Hematopoietic multipotent progenitor cell treated with erythropoietin and hydrocortisone succinate and interleukin-3 and kit ligand, for 8 days (in vitro differentiated cells): Measurements from ENCODE around the gene IL22RA1.
A peak's percentile ranks its signal among the peaks of the same experiment; 100 is the strongest.

Experiments used
- DNase-seq: peaks from one replicate; pipeline ENCODE4 v3.0.0-alpha.2; 2015

IL22RA1 gene

DNA sequence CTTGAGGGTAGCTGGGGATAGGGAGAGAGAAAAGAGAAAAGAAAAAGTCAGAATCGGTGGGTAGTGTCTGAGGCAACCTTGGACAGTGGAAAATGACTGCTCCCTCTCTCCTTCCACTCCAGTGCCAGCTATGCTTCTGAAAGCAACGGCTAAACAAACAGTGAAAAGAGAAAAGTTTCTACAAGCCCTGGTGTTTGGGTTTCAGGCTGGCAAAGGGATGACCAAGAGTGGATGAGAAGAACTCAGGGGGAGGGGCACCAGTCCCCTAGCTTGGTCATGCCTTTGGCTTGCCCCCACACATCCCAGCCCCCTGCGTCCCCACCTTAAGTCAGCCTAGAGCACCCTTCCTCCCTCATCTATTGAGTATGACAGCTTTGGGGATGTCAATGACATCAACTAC lies 8.6 kb downstream of the IL22RA1 start:
- no peak for DNase-seq

DNA sequence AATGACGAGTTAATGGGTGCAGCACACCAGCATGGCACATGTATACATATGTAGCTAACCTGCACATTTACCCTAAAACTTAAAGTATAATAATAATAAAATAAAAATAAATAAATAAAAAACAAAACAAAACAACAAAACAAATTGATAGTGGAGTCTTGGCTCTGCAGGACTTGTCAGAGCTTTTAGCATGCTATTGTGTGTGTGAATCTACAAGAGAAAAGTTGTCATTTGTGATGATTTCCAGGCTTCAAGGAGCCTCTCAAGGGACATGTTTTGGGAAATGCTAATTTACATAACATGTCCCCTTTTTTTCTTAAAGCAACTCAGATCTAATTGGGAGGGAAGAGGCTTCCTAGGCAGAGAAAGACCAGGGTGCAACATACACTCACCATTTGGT lies 9.1 kb downstream of the IL22RA1 start:
- DNase-seq = no peak

DNA sequence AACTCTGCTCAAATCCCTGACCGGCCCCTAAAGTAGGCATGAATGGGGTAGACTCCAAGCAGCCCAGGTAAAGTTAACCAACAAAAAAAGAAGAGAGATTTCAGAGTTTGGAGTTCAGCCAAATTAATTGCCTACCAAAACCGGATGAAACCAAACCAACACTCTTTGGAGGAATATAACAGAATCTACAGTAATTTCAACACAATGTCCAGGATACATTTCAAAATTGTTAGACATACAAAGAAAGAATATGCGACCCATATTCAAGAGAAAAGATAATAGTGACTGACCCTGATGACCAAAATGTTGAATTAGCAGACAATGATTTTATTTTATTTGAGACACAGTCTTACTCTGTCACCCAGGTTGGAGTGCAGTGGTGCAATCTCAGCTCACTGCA lies 12.6 kb downstream of the IL22RA1 start:
- DNase-seq = no peak

DNA sequence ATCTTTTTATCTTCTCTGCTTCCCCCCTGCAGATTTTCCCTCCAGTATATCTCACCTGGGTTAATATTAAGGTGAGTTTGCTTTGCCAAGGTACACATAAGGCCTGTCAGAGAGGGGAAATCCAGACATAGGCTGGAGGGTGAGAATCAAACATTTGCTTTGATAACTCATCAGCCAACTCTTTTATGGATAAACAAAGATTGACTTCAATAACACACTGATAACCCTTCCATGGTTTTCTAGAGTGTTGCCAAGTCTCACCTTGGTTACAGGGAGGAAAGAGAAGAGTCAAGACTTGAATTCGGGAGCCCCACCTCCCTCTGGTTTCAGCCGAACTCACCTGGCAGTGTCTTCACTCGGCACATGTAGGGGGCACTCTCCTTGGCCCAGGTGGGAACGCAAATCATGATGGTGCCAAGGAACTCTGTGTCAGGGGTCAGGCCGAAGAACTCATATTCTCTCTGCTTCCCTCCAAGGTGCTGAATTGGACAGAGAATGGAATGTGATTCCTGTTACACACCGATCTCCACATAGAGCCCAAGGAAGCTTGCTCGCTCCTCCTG lies 15.1 kb downstream of the IL22RA1 start:
- no peak for DNase-seq

DNA sequence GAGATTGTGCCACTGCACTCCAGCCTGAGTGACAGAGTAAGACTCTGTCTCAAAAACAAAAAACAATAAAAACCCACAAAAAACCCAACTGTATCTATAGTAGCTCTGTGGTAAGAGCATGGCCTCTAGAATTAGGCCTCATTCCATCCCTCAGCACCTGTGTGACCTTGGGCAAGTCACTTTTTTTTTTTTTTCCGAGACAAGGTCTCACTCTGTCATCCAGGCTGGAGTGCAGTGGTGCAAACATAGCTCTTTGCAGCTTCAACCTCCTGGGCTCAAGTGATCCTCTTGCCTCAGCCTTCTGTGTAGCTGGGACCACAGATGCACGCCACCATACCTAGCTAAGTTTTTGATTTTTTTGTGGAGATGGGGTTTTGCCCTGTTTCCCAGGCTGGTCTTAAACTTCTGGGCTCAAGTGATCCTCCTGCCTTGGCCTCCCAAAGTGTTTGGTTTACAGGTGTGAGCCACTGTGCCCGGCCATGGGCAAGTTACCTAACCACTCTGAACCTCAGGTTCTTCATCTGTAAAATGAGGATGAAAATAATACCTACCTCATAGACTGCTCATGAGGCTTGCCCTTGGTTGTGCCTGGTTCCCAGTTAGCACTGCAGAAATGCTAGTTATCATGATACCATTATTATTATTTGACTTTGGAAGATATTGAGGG lies 15.7 kb downstream of the IL22RA1 start:
- DNase-seq = no peak

DNA sequence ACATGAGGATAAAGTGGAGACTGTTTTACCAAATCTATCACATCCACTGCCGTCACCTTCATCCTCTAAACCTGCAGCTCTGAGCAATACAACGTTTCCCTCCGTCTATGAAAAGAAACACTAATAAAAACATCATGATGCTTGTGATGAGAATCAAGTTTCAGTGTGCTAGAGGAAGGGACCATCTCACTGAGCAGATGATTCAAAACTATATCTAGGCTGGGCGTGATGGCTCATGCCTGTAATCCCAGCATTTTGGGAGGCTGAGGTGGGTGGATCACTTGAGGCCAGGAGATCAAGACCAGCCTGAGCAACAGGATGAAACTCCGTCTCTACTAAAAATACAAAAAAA lies 16.3 kb downstream of the IL22RA1 start:
- DNase-seq = no peak

DNA sequence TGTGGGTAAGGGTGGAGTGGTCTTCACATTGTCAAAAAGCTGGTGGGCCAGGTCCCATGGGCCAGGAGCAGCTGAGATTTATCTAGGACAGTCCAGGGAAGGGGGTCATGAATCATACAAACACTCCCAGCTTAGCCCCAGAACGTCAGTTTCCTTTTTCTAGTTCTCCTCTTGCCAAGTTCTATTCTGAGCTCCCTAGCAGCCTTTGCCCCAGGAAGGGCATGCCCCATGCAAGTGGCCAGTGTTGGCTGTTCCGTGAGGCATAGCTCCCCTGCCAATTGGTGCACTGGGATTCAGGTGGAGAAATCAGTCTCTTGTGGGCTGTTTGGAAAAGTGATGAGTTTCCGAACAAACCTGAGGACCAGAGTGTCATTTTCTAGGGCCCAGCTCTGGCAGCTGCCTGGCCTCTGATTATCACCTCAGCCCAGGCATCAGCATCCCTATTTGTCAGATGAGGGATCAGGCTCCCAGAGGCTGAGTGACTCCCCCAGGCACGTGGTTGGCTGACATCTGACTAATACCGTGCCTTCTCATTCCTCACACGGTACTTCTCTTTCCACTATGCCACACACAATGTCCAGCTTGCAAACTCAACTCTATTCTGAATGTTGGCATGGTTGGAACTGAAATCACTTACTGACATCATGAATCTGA lies 16.8 kb downstream of the IL22RA1 start:
- DNase-seq = no peak

DNA sequence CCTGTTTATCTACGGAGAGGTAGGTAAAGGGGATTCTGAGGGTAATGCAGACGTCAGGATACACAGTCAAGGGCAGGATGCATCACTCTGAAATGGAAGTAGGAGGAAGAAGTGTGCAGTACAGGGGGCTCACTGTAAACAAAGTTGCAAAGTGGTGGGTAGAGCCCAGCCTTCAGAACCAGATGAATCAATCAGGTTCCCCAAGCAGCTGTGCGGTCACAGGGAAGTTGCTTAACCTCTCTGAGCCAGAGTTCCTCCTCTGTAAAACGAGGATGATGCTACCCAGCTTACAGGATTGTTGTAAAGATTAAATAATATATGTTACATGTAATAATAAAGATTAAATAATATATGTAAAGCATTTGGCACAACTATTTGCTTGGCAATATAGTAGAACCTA lies 17.5 kb downstream of the IL22RA1 start:
- no peak for DNase-seq

DNA sequence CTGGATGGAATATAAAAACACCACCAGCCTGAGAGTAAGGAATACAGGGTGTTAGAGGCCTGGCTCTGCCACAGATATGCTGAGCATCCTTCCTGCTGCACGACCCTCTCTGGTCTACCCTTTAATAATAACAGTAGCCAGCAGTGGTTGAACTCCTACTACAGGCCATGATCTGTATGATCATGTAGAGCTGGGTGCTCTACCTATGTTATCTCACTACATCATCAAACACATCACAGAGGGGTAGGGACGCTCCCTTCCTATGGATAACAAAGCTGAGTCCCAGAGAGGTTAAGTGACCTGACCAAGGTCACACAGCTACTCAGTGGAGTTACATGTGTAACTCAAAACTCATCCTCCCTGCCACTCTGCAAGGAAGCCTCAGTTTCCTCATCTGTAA lies 18.0 kb downstream of the IL22RA1 start:
- no peak for DNase-seq

DNA sequence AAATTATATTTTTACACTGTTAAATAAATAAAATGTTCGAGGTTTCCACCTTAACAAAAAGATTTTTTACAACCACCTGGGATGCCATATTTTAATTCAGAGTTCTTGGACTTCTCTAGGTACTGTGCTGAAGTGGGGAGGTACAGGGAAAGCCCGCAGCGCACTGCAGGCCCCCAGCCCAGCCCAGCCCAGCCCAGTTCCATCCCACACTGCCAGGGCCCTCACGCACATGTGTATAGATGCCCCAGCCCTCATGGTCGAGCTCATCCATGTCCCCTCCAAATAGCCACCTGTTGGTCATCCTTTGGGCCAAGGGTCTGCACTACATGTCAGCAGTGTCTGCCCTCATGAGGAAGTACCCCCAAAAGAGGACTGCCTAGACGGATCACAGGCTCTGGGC lies 19.3 kb downstream of the IL22RA1 start:
- DNase-seq = no peak

DNA sequence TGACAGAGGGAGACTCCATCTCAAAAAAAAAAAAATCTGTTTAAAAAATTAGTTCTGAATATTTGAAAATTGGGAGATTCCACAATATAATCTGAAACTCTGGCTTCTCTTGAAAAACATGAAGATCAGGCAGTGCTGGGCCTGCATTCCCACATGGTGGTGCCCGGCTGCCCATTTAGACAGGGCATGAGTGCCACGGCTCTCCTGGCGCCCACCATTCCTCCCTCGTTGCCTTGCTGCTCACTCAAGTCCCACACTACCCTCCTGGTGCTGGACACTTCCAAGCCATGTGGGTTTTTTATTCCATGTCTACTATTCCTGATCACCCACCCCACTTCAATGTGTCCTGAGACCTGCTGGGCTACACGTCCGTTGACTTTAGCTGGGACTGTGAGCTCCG lies 20.2 kb downstream of the IL22RA1 start:
- no peak for DNase-seq

DNA sequence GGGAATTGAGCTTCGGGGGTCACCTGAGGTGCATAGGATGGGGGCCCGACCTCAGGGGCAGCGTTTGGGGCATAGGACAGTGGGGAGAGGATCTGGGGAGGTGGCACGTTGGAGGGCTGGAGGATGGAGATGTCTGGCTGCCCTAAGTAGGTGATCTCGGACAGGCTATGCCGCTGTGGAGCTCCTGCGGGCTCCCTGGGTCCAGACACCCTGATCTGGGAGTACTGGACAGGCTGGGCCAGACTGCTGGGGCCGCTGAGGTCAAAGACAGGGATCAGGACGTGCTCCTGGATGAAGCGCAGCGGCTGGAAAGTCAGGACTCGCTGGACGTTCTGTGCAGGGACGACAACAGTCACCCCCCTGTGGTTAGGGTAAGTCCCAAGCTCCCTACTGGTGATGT lies 21.5 kb downstream of the IL22RA1 start:
- DNase-seq = no peak

DNA sequence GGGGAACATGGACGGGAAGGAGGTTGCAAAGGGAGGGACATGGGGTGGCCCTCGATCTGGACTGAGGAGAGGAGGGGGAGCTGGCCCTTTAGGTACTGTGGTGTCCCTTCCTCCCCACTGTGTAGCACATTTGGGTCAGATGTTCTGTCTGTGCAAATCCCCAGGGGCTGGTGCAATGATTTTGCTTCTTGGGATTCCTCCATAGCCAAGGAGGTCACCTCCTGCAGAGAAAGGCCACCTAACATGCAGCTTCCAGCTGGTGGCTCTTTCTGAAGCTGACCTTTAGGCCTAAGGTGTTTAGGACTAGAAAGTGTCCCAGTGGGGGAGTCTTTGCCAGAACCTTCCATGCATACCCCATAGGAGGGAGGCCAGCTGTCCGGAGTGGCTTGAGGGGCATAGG lies 22.0 kb downstream of the IL22RA1 start:
- no peak for DNase-seq

DNA sequence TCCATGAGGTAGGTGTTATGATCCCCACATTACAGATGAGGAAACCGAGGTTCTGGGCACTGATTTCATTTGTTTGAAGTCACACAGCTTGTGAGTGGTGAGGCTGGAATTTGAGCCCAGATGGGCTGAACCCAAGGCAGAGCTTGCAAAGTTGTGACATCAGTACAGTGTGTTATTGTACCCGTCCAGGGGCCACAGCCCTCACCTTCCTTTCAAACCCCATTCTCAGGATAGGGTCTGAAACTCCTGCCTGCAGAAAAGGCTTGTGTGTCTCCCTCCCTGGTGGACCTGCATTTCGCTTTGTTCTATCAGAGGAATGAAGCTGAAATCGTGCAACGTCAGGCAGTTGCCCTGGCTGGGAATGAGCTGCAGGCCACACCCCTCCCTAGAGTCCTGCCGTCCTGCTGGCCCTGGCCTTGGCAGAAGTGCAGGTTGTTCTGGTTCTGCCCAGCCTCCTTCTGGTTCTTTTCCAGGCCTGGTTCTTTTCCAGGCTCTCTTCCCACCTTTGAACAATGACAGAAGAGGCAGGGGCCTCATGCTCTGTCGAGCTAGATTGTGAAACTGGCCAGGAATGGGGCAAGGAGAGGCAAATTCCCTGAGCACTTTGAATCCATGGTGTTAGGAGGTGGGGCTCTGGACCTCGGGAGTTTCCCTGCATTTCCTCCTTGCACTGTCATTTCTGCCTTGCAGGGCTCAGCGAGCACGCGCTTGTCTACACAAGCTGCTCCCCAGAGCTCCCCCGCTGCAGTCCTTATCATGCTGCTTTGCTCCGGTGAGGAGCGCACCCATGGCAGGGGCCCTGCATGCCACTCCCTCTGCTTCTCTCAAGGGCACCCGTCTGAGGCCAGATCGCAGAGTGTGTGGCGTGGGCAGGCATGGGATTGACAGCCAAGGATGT lies 22.8 kb downstream of the IL22RA1 start:
- DNase-seq = no peak

DNA sequence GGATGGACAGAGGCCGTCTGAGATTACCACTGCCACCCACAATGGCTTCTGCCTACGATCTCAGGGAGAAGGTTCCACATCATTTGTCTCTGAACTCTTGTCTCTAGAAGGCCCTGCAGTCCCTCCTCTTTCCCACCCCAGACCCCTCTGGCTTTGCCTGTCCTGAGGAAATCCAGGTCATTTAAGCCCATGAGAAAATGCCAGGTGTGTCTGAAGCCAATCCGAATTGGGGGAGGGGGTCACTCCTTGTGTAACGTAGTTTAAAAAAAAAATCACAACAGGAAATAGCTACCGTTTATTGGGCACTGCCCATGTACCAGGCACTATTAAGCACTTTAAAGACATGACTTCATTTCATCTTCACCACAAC lies 23.5 kb downstream of the IL22RA1 start:
- DNase-seq = no peak

DNA sequence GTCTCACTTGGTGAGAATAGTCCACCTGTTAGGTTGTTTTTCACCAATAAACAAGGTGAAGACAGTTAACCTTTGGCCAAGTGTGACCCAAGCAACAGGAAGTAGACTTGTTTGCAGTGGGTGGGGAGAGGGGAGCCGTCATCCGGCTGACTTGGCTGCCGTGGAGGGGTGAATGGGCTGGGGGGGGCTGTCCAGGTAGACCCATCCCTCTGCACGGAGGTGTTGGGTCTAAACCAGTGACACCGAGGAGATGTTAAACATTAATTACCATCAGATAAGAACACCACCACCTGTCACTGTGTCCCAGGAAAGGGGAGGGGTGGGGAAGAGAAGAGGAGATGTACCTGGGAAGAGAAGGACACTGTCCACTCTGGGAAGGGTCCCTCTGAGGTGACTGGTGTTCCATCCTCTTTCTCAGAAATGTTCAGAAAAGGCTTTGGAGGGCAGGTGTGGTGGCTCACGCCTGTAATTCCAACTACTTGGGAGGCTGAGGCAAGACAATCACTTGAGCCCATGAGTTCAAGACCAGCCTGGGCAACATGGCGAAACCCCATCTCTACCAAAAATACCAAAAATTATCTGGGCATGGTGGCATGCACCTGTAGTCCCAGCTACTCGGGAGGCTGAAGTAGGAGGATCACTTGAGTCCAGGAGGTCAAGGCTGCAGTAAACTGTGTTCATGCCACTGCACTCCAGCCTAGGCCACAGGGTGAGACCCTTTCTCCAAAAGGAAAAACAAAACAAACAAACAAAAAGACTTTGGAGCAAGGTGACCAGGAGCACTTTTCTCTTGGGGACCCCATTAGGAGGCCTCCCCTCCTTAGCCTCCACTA lies 24.3 kb downstream of the IL22RA1 start:
- DNase-seq = no peak

DNA sequence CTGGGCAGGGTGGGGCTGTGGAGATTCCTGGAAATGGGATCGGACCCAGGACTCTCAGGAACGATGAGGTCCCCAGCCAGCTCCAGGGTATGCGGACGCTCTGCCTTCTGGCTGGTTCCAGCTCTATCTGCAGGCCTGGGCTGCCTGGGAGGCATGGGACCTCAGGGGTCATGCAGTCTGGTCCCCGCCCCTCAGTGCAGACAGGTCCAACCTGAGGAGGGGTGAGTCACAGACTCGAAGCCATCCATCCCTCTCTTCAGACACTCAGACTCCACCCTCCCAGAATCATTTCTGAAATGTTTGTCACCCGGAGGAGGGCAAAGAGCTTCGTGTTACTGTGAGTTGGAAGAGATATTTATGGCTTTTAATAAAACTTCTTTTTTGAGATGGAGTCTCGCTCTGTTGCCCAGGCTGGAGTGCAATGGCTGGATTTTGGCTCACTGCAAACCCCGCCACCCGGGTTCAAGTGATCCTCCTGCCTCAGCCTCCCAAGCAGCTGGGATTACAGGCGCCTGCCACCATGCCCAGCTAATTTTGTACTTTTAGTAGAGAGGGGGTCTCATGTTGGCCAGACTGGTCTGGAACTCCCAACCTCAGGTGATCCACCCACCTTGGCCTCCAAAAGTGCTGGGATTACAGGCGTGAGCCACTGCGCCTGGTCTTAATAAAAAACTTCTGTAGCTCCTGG lies 25.1 kb downstream of the IL22RA1 start:
- DNase-seq = no peak

DNA sequence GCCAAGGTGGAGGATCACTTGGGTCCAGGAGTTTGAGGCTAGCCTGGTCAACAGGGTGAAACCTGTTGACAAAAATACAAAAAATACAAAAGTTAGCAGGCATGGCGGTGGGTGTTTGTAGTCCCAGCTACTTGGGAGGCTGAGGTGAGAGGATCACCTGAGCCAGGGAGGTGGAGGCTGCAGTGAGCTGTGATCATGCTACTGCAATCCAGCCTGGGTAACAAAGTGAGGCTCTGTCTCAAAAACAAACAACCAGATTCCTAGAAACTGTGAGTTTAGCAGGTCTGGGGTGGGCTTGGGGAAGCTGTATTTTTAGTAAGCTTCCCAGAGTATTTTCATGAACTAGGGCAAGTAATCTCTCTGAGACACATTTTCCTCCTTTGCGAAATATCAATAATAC lies 25.8 kb downstream of the IL22RA1 start:
- no peak for DNase-seq

DNA sequence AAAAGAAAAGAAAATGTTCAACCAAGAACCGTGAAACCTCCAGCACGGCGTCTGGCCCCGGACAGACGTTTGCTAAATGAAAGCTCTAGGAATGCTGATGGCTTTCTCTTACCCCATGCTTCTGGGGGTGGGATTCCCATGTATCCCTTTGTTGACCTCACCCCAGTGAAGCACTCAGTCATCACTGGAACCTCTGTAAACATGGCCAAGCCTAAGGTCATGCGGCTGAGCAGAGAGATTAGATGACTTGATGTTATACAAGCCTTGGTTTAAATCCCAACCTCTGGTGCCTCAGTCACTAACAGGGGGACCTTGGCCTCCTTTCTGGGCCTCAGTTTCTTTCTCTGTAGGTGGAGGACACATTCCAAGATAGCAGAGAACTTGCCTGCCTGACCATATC lies 28.2 kb downstream of the IL22RA1 start:
- no peak for DNase-seq

DNA sequence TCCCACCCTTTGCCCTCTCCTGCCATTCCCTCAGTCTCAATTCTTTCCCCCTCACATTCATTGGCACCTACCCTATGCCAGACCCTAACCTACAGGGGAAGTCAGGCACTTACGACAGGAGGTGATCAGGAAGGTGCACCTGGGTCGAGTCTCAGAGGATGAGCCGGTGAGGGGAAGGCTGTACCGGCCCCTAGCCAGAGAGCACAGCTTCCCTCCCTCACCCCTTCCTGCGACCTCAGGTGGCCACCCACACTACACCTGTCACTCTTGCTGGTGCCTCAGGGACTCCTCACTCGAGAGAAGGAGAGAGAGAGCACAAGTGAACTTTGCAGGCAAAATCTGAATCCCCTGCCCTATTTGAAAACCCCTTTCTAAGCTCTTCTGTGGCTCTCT lies 29.3 kb downstream of the IL22RA1 start:
- DNase-seq = no peak

DNA sequence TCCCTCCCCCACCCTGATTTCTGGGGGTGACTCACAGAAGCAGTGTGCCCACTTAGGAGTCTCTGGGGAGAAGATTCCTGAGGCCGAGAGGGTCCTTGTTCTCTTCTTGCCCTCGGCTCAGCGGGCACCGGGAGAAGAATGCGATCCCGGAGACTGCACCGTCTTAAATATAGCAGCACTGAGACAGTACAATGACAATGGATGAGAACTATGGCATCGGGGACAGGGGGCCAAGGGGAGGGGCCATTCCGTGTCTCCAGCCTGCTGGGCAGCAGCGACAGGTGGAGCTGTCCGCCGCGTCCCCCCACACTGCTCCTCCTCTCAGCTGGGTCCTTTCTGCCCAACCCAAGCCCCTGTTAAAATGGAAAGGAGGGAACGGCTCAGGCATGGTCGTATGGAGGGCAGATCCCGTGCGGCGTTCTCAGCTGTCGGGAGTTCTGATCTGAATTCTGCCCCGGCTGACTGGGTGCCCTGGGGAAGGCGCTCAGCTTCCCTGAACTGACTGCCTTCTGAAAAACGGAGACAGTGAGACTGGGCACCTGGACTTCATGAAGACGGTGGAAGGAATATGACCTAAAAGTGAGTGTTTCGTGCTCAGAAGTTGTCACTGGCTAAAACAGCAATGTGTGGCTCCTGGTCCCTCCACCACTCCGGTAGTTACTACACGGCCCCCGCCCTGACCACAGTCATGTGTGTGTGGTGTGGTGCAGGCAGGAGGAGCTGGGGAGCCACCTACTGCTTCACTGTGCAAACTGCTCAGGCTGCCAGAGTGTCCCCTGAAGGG lies 30.8 kb downstream of the IL22RA1 start, which contains the start of gene MYOM3:
TSS of gene MYOM3 (minus strand) at position 140 of the 784 bp plus-strand sequence. CDS start 3,499 bp downstream, outside the sequence.
- peak; percentile 73 for DNase-seq
